Hepatocyte (in vitro differentiated cells): ENCODE results near the gene KIF18B. TPM values are rescaled to one million over a fixed set of nuclear protein-coding genes. Genes with fewer than 3 reads are reported as not detected.

Experiments
- DNase-seq: peaks from one replicate; pipeline ENCODE4 v3.0.0-alpha.2; 2016; ENCODE audit warnings: low spot score
- H2AFZ ChIP-seq: fragments of 200-600 bp; sonication (generic); 2 replicates; pipeline ENCODE4 v1.6.0; 2016; ENCODE audit warnings: antibody characterized with exemption, mild to moderate bottlenecking
- H3K27ac ChIP-seq: fragments of 200-600 bp; sonication (generic); 2 replicates; pipeline ENCODE4 v1.5.1; 2016; ENCODE audit warnings: mild to moderate bottlenecking
- H3K27me3 ChIP-seq: fragments of 200-600 bp; sonication (generic); 2 replicates; pipeline ENCODE4 v1.6.1; 2016
- H3K36me3 ChIP-seq: fragments of 200-600 bp; sonication (generic); replicated peaks from 2 replicates; pipeline ENCODE4 v1.5.1; 2016; ENCODE audit warnings: low read depth; ENCODE audit not compliant: insufficient read depth
- H3K4me1 ChIP-seq: fragments of 200-600 bp; sonication (generic); 2 replicates; pipeline ENCODE4 v1.5.1; 2016; ENCODE audit warnings: mild to moderate bottlenecking, moderate library complexity; ENCODE audit not compliant: insufficient read depth
- H3K4me2 ChIP-seq: fragments of 200-600 bp; sonication (generic); 2 replicates; pipeline ENCODE4 v1.6.0; 2016
- H3K4me3 ChIP-seq: fragments of 200-600 bp; sonication (generic); 2 replicates; pipeline ENCODE4 v1.5.1; 2016; ENCODE audit warnings: mild to moderate bottlenecking
- H3K79me2 ChIP-seq: fragments of 200-600 bp; sonication (generic); 2 replicates; pipeline ENCODE4 v1.6.0; 2017; ENCODE audit warnings: mild to moderate bottlenecking
- H3K9me2 ChIP-seq: fragments of 200-600 bp; sonication (generic); replicated peaks from 2 replicates; pipeline ENCODE4 v1.6.0; 2017; ENCODE audit warnings: mild to moderate bottlenecking; ENCODE audit not compliant: insufficient read depth
- H3K9me3 ChIP-seq: fragments of 200-600 bp; sonication (generic); 2 replicates; pipeline ENCODE4 v1.5.1; 2016; ENCODE audit warnings: low read depth, mild to moderate bottlenecking
- H4K20me1 ChIP-seq: fragments of 200-600 bp; sonication (generic); 2 replicates; pipeline ENCODE4 v1.6.0; 2016; ENCODE audit warnings: mild to moderate bottlenecking; ENCODE audit not compliant: insufficient read depth, poor library complexity, severe bottlenecking
- EZH2 ChIP-seq: fragments of 200-600 bp; sonication (generic); IDR thresholded peaks from 2 replicates; pipeline ENCODE4 v1.6.1; 2016; ENCODE audit warnings: antibody characterized with exemption, mild to moderate bottlenecking, borderline replicate concordance
- EZH2phosphoT487 ChIP-seq: fragments of 200-600 bp; sonication (generic); IDR thresholded peaks from one replicate; pipeline ENCODE4 v1.6.1; 2018; ENCODE audit warnings: antibody characterized with exemption, mild to moderate bottlenecking, low read depth, moderate library complexity; ENCODE audit not compliant: unreplicated experiment, severe bottlenecking
- WGBS: methylation state at CpG from one replicate; pipeline ENCODE4 v1.1.6; 2016; ENCODE audit warnings: low lambda C conversion rate; ENCODE audit errors: missing lambda C conversion rate; 5-methylcytosine and 5-hydroxymethylcytosine counted together
- polyA plus RNA-seq: library from polyadenylated mRNA; unstranded; fragments of >200 nt; fragmentation: Nextera tagmentation; extraction: Ambion mirVana; gene quantifications from 2 replicates; pipeline ENCODE4 v1.2.1, GENCODE V29; 2016
- total RNA-seq: library from RNA; depleted of rRNA; stranded (reverse); fragments of >200 nt; gene quantifications from 2 replicates; pipeline ENCODE4 v1.2.3, GENCODE V29; 2014
- TF ChIP-seq, protein P1 (sequence below): fragments of 200-600 bp; sonication (generic); IDR thresholded peaks from 2 replicates; pipeline ENCODE4 v1.5.1; 2016; ENCODE audit warnings: antibody characterized with exemption, mild to moderate bottlenecking; ENCODE audit not compliant: poor library complexity

Gene KIF18B
- total and polyA plus RNA-seq, 2 experiments from 2014 or later, result 1.8 to 4.3 TPM

- Histone ChIP-seq H3K9me2 (no peaks in the 10 kb centered on the region), H3K9me3 (no peaks in the 10 kb centered on the region), H3K27ac (peak overlapping the region; percentile 86), H3K27me3 (no peaks in the 10 kb centered on the region), H3K4me3 (no peak overlapping the region), H4K20me1 (no peaks in the 10 kb centered on the region), H3K4me1 (peaks cover 18% of the 10 kb centered on the region), H2AFZ (no peak overlapping the region), H3K79me2 (no peaks in the 10 kb centered on the region), H3K36me3 (no peaks in the 10 kb centered on the region), H3K4me2 (no peak overlapping the region)
- no peak for DNase-seq
- TF ChIP-seq, protein P1, sequence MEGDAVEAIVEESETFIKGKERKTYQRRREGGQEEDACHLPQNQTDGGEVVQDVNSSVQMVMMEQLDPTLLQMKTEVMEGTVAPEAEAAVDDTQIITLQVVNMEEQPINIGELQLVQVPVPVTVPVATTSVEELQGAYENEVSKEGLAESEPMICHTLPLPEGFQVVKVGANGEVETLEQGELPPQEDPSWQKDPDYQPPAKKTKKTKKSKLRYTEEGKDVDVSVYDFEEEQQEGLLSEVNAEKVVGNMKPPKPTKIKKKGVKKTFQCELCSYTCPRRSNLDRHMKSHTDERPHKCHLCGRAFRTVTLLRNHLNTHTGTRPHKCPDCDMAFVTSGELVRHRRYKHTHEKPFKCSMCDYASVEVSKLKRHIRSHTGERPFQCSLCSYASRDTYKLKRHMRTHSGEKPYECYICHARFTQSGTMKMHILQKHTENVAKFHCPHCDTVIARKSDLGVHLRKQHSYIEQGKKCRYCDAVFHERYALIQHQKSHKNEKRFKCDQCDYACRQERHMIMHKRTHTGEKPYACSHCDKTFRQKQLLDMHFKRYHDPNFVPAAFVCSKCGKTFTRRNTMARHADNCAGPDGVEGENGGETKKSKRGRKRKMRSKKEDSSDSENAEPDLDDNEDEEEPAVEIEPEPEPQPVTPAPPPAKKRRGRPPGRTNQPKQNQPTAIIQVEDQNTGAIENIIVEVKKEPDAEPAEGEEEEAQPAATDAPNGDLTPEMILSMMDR, result no peak
- TF ChIP-seq EZH2phosphoT487 (no peak), EZH2 (no peak)
- 97% methylated on average over 35 of the region's 35 CpGs for WGBS
Measured at GRCh38 chr17:44904001-44904984, 43.3 kb downstream of the KIF18B start.

DNA sequence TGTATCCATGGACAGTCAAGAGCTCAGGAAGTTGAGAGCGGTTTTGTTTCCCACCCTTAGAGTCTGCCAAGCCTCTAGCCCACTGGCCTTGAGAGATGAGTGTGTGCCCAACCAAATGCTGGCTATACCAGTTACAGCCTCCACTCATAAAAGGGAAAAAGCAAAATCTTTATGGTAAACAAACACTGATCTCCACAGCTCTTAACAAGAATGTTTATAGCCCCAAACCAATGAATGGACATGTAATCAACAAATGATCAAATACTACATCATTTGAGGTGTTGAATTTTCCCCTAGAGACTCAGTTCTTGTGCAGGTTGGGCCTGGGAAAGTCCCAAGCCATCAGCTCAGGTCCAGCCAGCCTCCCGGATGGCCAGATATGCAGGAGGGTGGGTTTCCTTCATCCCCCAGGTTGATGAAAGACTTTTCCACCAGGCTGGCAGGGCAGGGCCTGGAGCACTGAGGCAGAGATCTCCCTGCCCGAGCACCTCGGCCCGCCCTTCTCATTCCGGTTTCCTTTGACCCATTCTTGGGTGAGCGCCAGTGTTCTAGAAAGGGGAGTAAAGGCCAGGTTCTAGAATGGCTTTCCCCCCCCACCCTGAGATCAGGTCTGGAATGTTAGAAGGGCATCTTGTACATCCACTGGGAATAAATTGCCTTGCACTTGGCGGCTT is 44.4 kb downstream of the KIF18B start:
- Histone ChIP-seq H3K9me2 (no peaks in the 10 kb centered on the region), H3K4me1 (peaks cover 21% of the 10 kb centered on the region), H3K36me3 (no peaks in the 10 kb centered on the region), H4K20me1 (peaks cover 5% of the 10 kb centered on the region), H3K4me2 (no peak overlapping the region), H2AFZ (no peak overlapping the region), H3K27ac (no peak overlapping the region), H3K27me3 (no peaks in the 10 kb centered on the region), H3K4me3 (no peak overlapping the region), H3K79me2 (peaks cover 7% of the 10 kb centered on the region), H3K9me3 (no peaks in the 10 kb centered on the region)
- DNase-seq, result no peak
- 93% methylated on average over 8 of the region's 8 CpGs for WGBS
- TF ChIP-seq, protein P1, result no peak
- no peak for TF ChIP-seq EZH2phosphoT487
- TF ChIP-seq EZH2, result no peak

DNA sequence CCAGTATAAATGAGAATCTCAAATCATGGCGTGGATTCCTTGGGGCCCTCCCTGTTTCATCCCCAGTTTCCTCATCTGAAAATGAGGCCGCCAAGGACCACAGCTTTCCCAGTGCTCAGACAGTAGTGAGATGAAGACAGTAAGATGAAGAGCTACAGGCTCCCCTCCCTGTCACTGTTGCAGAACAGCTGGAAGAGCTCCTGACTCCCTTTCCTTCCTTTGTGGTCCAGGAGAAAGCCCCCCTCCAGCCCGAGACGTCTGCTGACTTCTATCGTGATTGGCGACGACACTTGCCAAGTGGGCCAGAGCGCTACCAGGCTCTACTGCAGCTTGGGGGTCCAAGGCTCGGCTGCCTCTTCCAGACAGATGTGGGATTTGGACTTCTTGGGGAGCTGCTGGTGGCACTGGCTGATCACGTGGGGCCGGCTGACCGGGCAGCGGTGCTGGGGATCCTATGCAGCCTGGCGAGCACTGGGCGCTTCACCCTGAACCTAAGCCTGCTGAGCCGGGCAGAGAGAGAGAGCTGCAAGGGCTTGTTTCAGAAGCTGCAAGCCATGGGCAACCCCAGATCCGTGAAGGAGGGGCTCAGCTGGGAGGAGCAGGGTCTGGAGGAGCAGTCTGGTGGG is 45.3 kb downstream of the KIF18B start:
- Histone ChIP-seq H3K36me3 (no peaks in the 10 kb centered on the region), H3K9me3 (no peaks in the 10 kb centered on the region), H2AFZ (no peak overlapping the region), H3K27ac (no peak overlapping the region), H3K4me2 (no peak overlapping the region), H3K4me1 (peaks cover 26% of the 10 kb centered on the region), H3K4me3 (no peak overlapping the region), H3K27me3 (no peaks in the 10 kb centered on the region), H4K20me1 (peaks cover 5% of the 10 kb centered on the region), H3K9me2 (no peaks in the 10 kb centered on the region), H3K79me2 (peaks cover 16% of the 10 kb centered on the region)
- no peak for DNase-seq
- TF ChIP-seq EZH2, result no peak
- TF ChIP-seq, protein P1, result no peak
- TF ChIP-seq EZH2phosphoT487, result no peak
- 89% methylated on average over 17 of the region's 17 CpGs for WGBS
